Stimulated activated CD8-positive, alpha-beta memory T cell treated with anti-CD3 and anti-CD28 coated beads, Interleukin-7, amount 100 ng/mL, for 1 hour (primary cell): Measurements from ENCODE around the gene TEAD1.

Source experiments
- DNase-seq, 2 donors: peaks; one replicate each; pipeline ENCODE4 v3.0.0-alpha.2; 2020; ENCODE audit warnings: low read depth in 2 of 2

The TEAD1 gene

GRCh38 chr11:12834630-12835029 is 160.4 kb downstream of the TEAD1 start:
- DNase-seq: no peak

- no peak for DNase-seq
Observed at GRCh38 chr11:12835286-12835685, 161.1 kb downstream of the TEAD1 start.

- DNase-seq: no peak
Observed at GRCh38 chr11:12838463-12839123, 164.4 kb downstream of the TEAD1 start.

GRCh38 chr11:12840871-12841660 is 166.8 kb downstream of the TEAD1 start:
- DNase-seq: no peak

GRCh38 chr11:12841946-12842630 is 167.9 kb downstream of the TEAD1 start:
- no peak for DNase-seq

- DNase-seq: no peak
Observed at GRCh38 chr11:12842933-12843636, 168.9 kb downstream of the TEAD1 start.

GRCh38 chr11:12845163-12845562 is 170.9 kb downstream of the TEAD1 start:
- no peak for DNase-seq

- DNase-seq: no peak
Observed at GRCh38 chr11:12845739-12846358, 171.6 kb downstream of the TEAD1 start.

- no peak for DNase-seq
Observed at GRCh38 chr11:12846786-12847615, 172.8 kb downstream of the TEAD1 start.

- no peak for DNase-seq
Observed at GRCh38 chr11:12848413-12848812, 174.2 kb downstream of the TEAD1 start.

- no peak for DNase-seq
Observed at GRCh38 chr11:12853325-12853651, 179.1 kb downstream of the TEAD1 start.

- DNase-seq: no peak
Observed at GRCh38 chr11:12853652-12854296, 179.6 kb downstream of the TEAD1 start.

GRCh38 chr11:12854297-12854661 is 180.1 kb downstream of the TEAD1 start:
- no peak for DNase-seq

GRCh38 chr11:12854829-12855228 is 180.6 kb downstream of the TEAD1 start:
- DNase-seq: no peak

GRCh38 chr11:12856338-12856737 is 182.1 kb downstream of the TEAD1 start:
- DNase-seq: no peak

- DNase-seq: no peak
Observed at GRCh38 chr11:12857572-12857971, 183.4 kb downstream of the TEAD1 start.

GRCh38 chr11:12859872-12860657 is 185.8 kb downstream of the TEAD1 start:
- DNase-seq: no peak

- no peak for DNase-seq
Observed at GRCh38 chr11:12860827-12861226, 186.6 kb downstream of the TEAD1 start.

GRCh38 chr11:12862696-12863469 is 188.7 kb downstream of the TEAD1 start:
- no peak for DNase-seq
